GM18519 (cell line): ENCODE results near the gene ISYNA1.

ENCODE experiments used
- ATAC-seq: cut with Tn5 transposase; IDR thresholded peaks from one replicate; pipeline ENCODE4 v1.9.1; 2021; ENCODE audit warnings: mild to moderate bottlenecking, moderate library complexity; ENCODE audit not compliant: unreplicated experiment, low FRiP score

The ISYNA1 gene

GRCh38 chr19:18445262-18445948 lies 7.5 kb upstream of the ISYNA1 start:
- no peak for ATAC-seq

- no peak for ATAC-seq
These were observed 6.6 kb upstream of the ISYNA1 start for GRCh38 chr19:18444513-18444912.

- no peak for ATAC-seq
These were observed 5.9 kb upstream of the ISYNA1 start for GRCh38 chr19:18443831-18444230.

DNA sequence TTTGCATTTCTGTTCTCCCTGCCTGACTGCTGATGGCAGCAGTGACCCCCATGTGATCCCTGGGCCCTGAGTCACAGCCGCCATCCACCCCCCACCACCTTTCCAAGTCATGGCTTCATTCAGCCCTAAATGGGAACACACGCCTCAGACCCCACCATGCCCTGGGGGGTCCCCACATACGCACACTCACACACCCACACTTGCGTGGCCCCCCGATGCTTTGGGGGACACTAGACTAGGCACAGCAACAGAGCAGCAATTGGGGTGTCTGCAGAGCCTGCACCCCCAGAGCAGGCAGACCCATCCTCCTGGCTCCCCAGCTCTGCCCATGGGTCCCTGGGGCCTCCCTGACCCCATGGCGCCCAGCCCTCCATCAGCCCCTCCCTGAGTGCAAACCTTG lies 5.5 kb upstream of the ISYNA1 start:
- ATAC-seq = no peak

- ATAC-seq = no peak
These were observed 5.0 kb upstream of the ISYNA1 start for GRCh38 chr19:18442941-18443340.

DNA sequence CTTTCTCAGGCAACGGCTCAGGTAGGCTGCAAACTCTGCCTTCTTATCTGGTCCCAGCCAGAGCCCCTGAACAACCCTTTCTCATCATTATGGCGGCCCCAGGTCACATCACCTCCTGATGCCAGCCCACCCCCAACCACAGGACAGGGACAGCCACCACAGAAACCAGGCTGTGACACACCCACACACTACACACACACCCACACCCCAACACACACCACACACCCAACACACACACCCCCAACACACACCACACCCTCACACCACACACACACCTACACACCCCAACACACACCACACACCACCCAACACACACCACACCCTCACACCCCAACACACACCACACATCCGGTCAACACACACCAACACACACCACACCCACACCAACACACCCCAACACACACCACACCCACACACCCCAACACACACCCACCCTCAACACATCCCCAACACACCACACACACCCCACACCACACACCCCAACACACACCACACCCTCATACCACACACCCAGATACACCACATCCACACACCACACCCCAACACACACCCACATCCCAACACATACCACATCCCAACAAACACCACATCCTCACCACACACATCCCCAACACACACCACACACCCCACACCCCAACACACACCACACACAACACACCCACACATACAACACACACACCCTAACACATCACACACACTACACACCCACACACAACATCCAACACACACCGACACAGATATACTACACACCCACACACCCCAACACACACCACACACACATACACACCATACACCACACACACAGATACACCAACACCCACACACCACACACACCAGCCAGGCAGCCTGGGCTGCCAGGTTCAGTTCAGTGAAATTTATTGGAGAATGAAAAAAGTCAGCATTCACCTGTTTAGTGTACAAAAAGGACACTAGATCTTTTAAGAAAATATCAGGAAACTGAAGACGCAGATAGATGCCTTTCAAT lies 4.2 kb upstream of the ISYNA1 start:
- no peak for ATAC-seq

DNA sequence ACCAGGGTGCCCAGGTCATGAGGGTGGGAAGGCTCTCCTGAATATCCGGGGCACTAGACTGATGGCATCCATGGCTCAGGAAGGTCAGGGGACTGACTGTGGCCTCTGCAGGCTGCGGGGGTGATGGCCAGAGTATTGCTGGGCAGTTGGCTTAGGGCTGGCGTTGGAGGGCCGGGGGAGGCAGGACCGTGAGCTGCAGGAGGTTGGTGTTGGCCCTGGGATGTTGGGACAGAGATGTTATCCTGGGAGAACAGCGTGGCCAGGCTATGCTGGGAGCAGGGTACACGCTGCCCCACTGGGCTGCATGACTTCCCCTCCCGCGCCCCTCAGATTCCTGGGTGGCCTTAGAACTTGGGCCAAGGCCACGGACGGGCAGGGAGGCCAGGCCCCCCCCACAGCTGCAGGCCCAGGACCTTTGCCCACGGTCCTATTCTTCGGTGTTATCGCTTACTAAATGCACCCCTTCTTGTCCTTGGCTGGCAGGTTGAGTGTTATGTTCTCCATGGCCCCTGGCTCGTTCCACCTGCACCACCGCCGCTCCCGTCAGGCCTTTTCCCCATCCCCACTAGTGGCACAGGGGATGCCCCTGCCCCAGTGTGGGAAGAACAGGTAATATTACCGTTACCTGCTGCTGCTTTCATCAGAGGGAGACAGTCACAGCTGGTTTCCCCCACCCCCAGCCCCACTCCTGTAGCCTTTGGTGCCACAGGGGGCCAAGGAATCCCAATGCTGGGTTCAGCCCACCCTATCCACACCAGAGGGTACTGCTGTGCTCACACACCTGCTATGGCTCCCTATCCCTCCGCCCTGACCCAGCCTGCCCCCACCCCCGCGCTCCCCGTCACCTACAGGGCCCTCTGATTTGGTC lies 3.2 kb upstream of the ISYNA1 start:
- no peak for ATAC-seq

DNA sequence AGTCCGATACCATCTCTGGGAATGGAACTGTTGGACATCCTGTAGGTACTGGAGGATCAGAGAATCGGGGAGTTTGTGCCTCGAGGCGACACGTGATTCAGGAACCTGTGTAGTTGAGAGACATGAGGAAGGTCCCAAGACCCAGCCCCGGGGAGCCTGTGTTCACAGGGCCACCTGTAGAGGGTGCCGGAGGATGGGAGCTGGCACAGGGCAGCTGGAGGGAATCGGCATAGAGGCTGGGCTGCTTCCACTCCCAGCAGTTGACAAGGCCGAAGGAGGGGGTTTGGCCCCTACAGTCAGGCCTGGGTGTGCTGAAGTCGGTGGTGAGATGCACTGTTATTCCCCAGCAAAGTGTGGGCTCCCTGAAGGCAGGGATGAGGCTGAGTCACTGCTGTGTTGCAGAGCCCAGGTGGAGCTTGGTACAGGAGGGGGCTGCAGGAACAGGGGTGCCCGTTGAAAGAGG lies 2.5 kb upstream of the ISYNA1 start:
- no peak for ATAC-seq

GRCh38 chr19:18439910-18440237 lies 1.9 kb upstream of the ISYNA1 start:
- ATAC-seq = no peak

DNA sequence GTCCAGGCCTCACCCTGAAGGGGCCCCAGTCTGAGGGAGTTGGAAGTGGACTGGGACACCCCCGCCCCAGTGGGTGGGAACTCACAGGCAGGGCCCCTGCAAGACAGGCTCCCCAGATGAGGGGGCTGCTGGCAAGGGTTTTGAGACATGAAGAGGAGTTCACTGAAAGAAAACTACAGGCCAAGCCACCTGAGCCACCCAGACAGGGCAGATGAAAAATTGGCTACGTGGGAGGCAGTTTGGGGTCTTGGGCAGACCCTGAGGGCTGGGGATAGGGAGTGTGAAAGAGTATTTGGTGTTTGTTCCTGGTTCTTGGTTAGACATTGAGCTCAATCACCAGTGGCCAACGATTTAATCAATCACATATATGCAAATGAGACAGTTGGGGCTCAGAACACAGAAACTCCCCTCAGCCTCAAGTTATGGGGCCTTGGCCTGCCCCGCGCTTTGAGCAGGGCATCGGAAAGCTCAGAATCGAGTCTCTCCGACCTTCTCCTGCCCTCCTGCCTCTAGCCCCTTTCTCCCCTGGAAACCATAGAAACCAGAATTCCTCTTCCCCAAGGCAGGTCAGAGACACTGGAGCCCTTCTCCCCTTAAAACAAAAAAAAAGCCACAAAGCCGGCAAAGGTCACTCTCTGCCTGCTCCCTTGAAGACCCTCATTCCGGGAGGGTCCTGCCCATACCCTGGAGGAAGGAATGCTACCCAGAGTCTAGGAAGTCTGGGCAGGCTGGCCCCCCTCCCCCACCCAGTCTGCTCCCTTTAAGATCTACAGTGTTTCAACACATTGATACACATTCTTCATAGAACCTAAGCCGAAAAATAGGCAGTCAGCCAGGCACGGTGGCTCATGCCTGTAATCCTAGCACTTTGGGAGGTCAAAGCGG lies 1.3 kb upstream of the ISYNA1 start:
- ATAC-seq = no peak

- no peak for ATAC-seq
These were observed 545 bp upstream of the ISYNA1 start for GRCh38 chr19:18438331-18439024.

DNA sequence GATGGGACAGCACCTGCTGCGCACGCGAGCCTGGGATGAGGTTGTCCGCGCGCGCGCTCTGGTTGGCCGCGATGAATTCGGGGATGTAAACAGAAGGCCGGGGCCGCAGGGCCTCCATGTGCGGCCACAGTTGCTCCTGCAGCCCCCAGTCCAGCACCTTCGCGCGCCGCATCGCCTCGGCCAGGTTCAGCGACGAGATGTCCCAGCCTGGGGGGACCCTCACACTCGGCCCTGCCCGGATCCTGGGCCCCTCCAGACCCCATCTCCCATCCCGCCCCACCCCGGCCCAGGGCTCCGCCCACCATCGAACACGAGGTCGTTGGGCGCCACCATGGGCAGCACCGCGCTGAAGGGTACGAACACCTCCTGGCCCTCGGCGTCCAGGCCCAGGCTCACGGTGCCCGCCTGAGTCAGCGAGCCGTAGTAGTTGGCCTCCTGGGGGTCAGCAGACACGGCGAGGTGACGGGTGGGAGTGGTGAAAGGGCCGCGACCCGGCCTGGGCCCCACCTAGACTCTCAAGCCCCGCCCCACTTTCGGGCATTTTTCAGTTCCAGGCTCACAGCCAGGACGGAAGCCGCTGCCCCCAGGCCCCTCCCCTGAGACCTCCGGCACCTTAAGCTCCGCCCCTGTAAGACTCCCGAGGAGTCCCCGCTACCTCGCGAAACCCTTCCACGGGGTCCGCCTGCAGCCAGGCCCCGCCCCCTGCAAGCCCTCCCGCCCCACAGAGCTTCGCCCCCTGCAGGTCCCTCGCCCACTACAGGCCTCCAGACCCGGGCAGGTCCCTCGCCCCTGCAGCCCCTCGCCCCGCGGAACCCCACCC lies 1.1 kb downstream of the ISYNA1 start:
- ATAC-seq = no peak

DNA sequence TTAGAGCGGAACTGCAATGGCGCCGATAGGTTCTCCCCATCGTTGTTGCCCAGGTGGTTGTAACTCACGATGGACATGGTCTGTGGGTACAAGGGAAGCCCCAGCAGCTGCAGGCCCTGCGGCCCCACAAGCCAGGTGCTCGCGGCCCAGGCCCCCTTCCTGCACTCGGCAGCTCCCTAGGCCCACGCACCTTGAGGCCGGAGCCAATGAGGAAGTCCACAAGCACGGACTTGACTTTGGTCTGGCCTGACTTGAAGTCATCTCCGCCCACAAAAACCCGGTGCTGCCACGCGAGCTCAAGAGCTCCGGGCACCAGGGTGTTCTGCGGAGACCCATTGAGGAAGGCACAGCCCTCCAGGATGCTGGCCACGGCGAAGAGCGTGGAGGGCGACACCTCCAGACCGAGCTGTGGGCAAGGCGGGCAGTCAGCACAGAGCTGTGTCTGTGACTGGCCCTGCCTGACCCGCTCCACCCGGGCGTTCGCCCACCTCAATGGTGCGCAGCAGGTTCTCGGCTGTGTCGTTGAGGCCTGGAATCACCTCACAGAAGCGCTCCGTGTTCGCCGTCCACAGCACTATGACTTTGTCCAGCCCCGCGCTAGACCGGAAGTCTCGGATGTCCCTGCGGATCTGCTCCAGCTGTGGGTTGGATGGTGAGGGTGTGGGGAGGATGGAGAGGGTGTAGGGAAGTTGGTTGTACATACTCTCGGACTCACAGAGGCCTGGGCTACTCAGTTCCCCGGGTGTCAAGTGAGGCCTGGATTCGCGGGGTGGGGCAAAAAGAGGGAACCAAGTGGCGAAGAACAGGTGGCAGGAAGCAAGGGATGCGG lies 1.9 kb downstream of the ISYNA1 start:
- ATAC-seq = no peak

DNA sequence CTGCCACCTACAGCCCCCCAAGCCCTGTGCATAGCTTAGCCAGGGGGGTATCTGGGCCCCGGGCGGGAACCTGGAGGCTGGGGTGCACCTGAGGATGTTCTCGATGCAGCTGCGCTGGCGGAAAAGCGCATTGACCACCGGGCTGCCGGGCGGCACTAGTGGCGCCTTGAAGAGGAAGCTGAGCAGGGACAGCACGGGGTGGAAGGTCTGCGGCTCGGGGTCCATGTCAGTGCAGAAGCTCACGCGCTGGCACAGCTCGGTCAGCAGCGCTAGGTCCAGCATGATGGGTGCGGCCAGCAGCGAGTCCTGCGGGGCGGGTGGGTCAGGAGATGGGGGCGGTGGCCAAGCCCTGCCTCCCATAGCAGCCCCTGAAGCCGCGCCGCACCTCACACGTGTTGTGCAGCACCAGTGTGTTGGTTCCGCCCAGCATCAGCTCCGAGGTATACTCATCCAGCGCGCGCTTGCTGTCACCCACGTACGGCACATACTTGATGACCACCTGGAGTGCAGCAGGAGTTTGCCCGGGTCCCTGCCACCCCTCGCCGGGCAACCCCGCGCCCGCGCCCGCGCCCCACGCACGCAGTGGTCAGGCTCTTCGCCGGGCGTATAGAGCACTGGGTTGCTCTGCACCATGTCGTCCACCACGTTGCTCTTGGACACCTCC lies 2.6 kb downstream of the ISYNA1 start:
- no peak for ATAC-seq

GRCh38 chr19:18434411-18435175 lies 3.3 kb downstream of the ISYNA1 start:
- ATAC-seq = no peak

DNA sequence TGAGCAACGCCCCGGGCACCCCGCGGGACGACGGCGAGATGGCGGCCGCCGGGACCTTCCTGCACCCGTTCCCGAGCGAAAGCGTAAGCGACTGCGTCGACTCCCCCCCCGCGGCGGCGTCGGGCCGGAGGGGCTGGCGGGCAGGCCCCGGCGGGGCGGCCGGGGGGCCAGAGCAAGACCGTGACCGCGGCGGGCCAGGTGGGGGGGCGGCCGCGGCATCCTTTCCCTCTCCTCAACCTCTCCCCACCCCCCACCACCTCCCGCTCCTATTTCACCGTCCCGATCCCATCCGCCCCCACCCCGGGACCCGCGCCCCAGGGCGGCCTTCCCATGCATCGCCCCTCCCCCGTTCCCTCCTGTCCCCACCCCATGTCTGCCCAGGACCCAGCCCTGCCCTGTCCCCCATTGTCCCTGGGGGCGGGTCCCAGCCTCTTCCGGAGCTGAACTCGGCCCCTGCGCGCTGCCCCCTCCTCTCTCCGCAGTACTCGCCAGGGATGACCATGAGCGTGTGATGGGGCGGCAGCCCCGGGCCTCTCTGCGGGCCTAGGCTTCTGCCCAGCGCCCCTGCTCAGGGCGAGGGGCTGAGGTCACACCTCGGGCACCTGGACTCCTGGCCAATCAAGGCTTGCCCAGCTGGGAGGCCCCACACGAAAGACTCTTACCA lies 4.1 kb downstream of the ISYNA1 start:
- no peak for ATAC-seq
